ENCODE results near the gene TNFRSF6B.

The TNFRSF6B gene

DNA sequence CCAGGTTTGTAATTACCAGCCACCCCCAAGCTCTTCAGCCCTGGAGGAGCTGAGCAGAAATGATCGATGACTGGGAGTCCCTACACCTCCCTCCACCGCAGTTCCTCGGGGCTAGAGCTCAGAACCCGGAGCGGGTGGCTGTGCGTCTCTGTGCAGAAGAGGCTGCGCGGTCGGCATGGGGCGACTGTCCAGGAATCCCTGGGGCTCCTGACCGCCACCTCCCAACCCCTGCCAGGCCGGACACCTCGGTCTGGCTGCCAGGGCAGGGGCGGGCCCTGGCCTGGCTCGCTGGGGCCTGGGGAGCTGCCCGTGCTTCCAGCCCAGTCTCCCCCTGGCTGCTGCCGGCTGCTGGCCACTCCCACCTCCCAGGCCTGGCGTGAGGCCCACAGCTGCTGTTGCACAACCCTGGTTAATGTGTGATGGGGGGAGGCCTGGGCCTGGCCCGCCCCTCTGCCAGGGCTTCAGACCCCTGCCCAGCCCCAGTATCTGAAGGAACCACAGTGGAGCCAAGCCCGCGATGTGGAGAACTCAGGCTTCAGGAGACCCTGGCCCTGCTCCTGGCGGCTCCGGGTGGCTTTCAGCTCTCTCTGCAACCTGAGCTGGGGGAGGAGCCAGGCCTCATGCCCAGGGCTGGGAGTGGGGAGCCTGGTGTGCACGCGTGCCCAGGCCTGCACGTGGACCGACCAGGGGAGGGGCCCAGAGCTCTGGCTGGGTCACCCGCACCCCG, 44.3 kb downstream of the TNFRSF6B start:
- Histone ChIP-seq H3K4me2 (ENCODE audit: low read length) (peak overlapping the region; percentile 70), H3K36me3 (ENCODE audit: control insufficient read depth, insufficient read depth, low read length) (no peaks in the 10 kb centered on the region), H3K79me2 (no peaks in the 10 kb centered on the region), H3K4me3 (ENCODE audit: low read depth, low read length) (peak overlapping the region; percentile 63), H3K27ac (peak overlapping the region; percentile 66), H2AFZ (peak overlapping the region; percentile 57), H3K9ac (no peak overlapping the region), H3K4me1 (peaks cover 10% of the 10 kb centered on the region), H3K27me3 (ENCODE audit: control insufficient read depth, insufficient read depth, low read length) (no peaks in the 10 kb centered on the region), H3K9me3 (ENCODE audit: control insufficient read depth, low read length) (no peaks in the 10 kb centered on the region)
- TF ChIP-seq, protein P1, sequence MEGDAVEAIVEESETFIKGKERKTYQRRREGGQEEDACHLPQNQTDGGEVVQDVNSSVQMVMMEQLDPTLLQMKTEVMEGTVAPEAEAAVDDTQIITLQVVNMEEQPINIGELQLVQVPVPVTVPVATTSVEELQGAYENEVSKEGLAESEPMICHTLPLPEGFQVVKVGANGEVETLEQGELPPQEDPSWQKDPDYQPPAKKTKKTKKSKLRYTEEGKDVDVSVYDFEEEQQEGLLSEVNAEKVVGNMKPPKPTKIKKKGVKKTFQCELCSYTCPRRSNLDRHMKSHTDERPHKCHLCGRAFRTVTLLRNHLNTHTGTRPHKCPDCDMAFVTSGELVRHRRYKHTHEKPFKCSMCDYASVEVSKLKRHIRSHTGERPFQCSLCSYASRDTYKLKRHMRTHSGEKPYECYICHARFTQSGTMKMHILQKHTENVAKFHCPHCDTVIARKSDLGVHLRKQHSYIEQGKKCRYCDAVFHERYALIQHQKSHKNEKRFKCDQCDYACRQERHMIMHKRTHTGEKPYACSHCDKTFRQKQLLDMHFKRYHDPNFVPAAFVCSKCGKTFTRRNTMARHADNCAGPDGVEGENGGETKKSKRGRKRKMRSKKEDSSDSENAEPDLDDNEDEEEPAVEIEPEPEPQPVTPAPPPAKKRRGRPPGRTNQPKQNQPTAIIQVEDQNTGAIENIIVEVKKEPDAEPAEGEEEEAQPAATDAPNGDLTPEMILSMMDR (IDR thresholded peaks at IDR 0.05) = peak; percentile 36

DNA sequence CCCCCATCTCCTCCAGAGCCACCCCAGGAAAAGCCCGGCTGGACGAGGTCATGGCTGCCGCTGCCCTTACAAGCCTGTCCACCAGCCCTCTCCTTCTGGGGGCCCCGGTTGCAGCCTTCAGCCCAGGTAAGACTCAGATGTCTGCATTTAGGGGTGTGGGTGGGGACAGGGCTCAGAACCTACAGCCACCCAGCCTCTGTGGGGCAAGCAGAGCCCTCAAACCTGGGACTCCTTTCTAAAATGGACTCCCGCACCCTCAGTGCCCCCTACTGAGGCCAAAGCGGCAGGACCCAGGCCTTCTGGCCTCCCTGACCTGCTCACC, 44.9 kb downstream of the TNFRSF6B start:
- Histone ChIP-seq H3K4me3 (ENCODE audit: low read depth, low read length) (peak overlapping the region; percentile 63), H3K27ac (peak overlapping the region; percentile 66), H3K9me3 (ENCODE audit: control insufficient read depth, low read length) (no peaks in the 10 kb centered on the region), H2AFZ (no peak overlapping the region), H3K4me1 (peaks cover 10% of the 10 kb centered on the region), H3K36me3 (ENCODE audit: control insufficient read depth, insufficient read depth, low read length) (no peaks in the 10 kb centered on the region), H3K4me2 (ENCODE audit: low read length) (peak overlapping the region; percentile 70), H3K27me3 (ENCODE audit: control insufficient read depth, insufficient read depth, low read length) (no peaks in the 10 kb centered on the region), H3K9ac (no peak overlapping the region), H3K79me2 (no peaks in the 10 kb centered on the region)
- TF ChIP-seq, protein P1 (IDR thresholded peaks at IDR 0.05) = no peak

DNA sequence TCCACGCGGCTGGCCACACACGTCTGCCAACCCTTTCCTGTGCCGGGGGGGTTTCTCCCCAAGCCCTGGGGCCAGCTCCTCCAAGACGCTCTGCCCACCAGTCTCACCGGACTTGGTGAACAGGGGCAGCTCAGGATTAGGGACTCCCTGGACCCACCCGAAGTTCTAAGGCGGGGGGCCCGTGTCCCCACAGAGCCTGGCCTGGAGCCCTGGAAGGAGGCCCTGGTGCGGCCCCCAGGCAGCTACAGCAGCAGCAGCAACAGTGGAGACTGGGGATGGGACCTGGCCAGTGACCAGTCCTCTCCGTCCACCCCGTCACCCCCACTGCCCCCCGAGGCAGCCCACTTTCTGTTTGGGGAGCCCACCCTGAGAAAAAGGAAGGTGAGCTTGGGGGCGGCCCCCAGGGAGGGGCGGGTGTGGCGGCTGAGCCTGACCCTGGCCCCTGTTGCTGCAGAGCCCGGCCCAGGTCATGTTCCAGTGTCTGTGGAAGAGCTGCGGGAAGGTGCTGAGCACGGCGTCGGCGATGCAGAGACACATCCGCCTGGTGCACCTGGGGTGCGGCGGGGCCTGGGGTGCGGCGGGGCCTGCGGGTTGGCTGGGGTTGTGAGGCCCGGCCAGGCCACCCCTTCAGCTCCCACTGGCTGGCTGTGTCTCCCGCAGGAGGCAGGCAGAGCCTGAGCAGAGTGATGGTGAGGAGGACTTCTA, 45.4 kb downstream of the TNFRSF6B start:
- H3K27ac ChIP-seq = peak overlapping the region; percentile 66
- TF ChIP-seq, protein P1 (IDR thresholded peaks at IDR 0.05) = no peak
- H3K4me3 ChIP-seq (ENCODE audit: low read depth, low read length) = peak overlapping the region; percentile 63
- H3K36me3 ChIP-seq (ENCODE audit: control insufficient read depth, insufficient read depth, low read length) = no peaks in the 10 kb centered on the region
- no peaks in the 10 kb centered on the region for H3K9me3 ChIP-seq (ENCODE audit: control insufficient read depth, low read length)
- no peak overlapping the region for H2AFZ ChIP-seq
- no peak overlapping the region for H3K9ac ChIP-seq
- no peaks in the 10 kb centered on the region for H3K27me3 ChIP-seq (ENCODE audit: control insufficient read depth, insufficient read depth, low read length)
- peaks cover 10% of the 10 kb centered on the region for H3K4me1 ChIP-seq
- H3K4me2 ChIP-seq (ENCODE audit: low read length) = peak overlapping the region; percentile 70
- no peaks in the 10 kb centered on the region for H3K79me2 ChIP-seq

DNA sequence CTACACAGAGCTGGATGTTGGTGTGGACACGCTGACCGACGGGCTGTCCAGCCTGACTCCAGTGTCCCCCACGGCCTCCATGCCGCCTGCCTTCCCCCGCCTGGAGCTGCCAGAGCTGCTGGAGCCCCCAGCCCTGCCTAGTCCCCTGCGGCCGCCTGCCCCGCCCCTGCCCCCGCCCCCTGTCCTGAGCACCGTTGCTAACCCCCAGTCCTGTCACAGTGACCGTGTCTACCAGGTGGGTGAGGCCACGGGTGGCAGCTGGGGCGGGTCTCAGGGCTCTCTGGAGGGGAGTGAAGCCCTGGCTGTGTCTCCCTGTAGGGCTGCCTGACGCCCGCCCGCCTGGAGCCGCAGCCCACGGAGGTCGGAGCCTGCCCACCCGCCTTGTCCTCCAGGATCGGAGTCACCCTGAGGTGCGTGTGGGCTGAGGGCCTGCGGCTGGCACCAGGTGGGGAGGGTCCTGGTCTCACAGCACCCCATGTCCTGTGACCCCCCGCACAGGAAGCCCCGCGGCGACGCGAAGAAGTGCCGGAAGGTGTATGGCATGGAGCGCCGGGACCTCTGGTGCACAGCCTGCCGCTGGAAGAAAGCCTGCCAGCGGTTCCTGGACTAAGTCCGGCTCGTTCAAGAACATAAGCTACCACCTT, 46.1 kb downstream of the TNFRSF6B start:
- Histone ChIP-seq H3K4me1 (peaks cover 10% of the 10 kb centered on the region), H3K4me2 (ENCODE audit: low read length) (no peak overlapping the region), H2AFZ (no peak overlapping the region), H3K79me2 (no peaks in the 10 kb centered on the region), H3K27me3 (ENCODE audit: control insufficient read depth, insufficient read depth, low read length) (no peaks in the 10 kb centered on the region), H3K9ac (no peak overlapping the region), H3K4me3 (ENCODE audit: low read depth, low read length) (no peak overlapping the region), H3K9me3 (ENCODE audit: control insufficient read depth, low read length) (no peaks in the 10 kb centered on the region), H3K27ac (no peak overlapping the region), H3K36me3 (ENCODE audit: control insufficient read depth, insufficient read depth, low read length) (no peaks in the 10 kb centered on the region)
- TF ChIP-seq, protein P1 (IDR thresholded peaks at IDR 0.05) = no peak

All from parathyroid adenoma (tissue), 2 donors.